ENCODE data around the gene C20orf144. TPM values are rescaled to one million over a fixed set of nuclear protein-coding genes. Genes with fewer than 3 reads are reported as not detected.

The C20orf144 gene
- polyA plus RNA-seq, 4 donors, result 0.11 to 0.46 (median 0.44) TPM

Other genes starting within 250 kb of the C20orf144 start
- 10 to 100 TPM in 3 of 4 donors, 1 to 10 TPM in 1; 8.6 to 14.3 (median 11.3) TPM for gene SNTA1, start 218.6 kb upstream of the C20orf144 start, polyA plus RNA-seq (ENCODE audit: insufficient read length in 4 of 4)
- gene CBFA2T2, start 172.2 kb upstream of the C20orf144 start, polyA plus RNA-seq (ENCODE audit: insufficient read length in 4 of 4), result 10 to 100 TPM; 20.6 to 36.3 (median 28.4) TPM
- gene ACTL10, start 4.6 kb downstream of the C20orf144 start, polyA plus RNA-seq (ENCODE audit: insufficient read length in 4 of 4), result under 1 TPM; 0.35 to 0.75 (median 0.55) TPM
- gene NECAB3, start 12.1 kb downstream of the C20orf144 start, polyA plus RNA-seq (ENCODE audit: insufficient read length in 4 of 4), result 10 to 100 TPM; 15.2 to 23.0 (median 21.0) TPM
- gene E2F1, start 24.1 kb downstream of the C20orf144 start, polyA plus RNA-seq (ENCODE audit: insufficient read length in 4 of 4), result 10 to 100 TPM; 10.5 to 16.1 (median 13.7) TPM
- gene PXMP4, start 58.0 kb downstream of the C20orf144 start, polyA plus RNA-seq (ENCODE audit: insufficient read length in 4 of 4), result 1 to 10 TPM; 8.3 to 9.8 (median 9.2) TPM
- 1 to 10 TPM; 2.4 to 5.0 (median 3.6) TPM for gene ZNF341, start 69.7 kb downstream of the C20orf144 start, polyA plus RNA-seq (ENCODE audit: insufficient read length in 4 of 4)
- gene CHMP4B, start 149.0 kb downstream of the C20orf144 start, polyA plus RNA-seq (ENCODE audit: insufficient read length in 4 of 4), result 100 to 1,000 TPM in 3 of 4 donors, 10 to 100 TPM in 1; 95.2 to 116 (median 108) TPM